HG02763 (cell line): ENCODE results near the gene ACAP3.
"Not testable (repeated sequence)": the region's sequence is repeated elsewhere in the genome, so short reads cannot be mapped to it uniquely, and the experiment has no call there.

Experiments used
- ATAC-seq: cut with Tn5 transposase; IDR thresholded peaks from one replicate; pipeline ENCODE4 v1.9.1; 2021; ENCODE audit warnings: mild to moderate bottlenecking, moderate library complexity; ENCODE audit not compliant: unreplicated experiment

The ACAP3 gene

DNA sequence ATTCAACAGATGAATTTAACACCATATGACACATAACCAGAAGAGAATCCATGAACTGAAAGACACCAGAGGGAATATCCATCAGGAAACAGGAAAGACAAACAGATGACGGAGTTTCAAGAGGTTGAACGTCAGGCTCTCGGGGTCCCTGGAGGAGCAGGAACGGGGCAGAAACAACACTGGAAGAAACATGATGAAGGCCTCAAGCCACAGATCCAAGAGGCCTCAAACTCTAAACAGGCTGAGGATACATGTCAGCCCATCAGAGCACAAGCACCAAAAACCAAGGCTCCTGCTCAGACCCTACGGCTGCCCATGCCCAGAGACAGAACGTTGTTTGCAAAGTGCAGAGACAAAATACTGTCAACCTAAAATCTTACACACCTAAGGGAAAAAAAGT lies 9.7 kb upstream of the ACAP3 start:
- no peak for ATAC-seq

- ATAC-seq = not testable (repeated sequence)
Measured at GRCh38 chr1:1316199-1316598, 8.5 kb upstream of the ACAP3 start.

GRCh38 chr1:1315435-1315954 lies 7.8 kb upstream of the ACAP3 start:
- no peak for ATAC-seq

GRCh38 chr1:1314678-1315335 lies 7.1 kb upstream of the ACAP3 start:
- ATAC-seq = no peak

GRCh38 chr1:1314237-1314586 lies 6.5 kb upstream of the ACAP3 start:
- ATAC-seq = no peak

DNA sequence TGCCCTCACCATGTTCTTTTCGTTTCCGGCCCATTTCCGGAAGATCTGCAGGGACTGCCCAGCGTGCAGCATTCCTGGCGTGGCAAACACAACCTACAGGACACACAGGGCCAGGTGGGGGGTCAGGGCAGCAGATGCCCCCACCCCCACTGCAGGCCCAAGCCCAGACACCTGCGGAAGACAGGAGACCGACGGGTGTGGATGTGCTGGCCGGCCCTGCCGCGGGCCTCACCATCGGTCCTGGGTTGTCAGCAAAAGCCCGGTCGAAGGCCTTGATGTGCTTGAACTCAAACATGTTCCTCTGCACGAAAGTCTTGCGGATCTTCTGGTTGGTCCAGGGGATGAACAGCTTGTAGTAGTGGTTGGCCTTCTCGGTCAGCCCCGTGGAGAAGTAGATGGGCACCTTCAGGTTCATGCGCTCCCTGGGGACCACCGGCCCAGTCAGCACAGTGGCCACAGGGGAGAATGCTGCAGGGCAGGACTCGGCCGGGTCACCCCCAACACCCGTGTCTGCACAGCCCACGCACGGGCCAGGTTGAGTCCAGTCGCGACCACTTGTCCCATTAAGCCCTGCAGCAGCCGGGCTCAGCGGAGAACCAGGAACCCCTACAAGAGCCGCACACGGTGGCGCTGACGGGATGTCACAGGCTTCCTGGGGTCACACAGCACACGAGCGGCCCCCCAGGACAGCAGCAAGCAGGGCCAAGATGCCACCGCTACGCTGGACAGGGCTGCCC lies 5.9 kb upstream of the ACAP3 start:
- no peak for ATAC-seq

- ATAC-seq = no peak
Measured at GRCh38 chr1:1312450-1313314, 5.0 kb upstream of the ACAP3 start.

DNA sequence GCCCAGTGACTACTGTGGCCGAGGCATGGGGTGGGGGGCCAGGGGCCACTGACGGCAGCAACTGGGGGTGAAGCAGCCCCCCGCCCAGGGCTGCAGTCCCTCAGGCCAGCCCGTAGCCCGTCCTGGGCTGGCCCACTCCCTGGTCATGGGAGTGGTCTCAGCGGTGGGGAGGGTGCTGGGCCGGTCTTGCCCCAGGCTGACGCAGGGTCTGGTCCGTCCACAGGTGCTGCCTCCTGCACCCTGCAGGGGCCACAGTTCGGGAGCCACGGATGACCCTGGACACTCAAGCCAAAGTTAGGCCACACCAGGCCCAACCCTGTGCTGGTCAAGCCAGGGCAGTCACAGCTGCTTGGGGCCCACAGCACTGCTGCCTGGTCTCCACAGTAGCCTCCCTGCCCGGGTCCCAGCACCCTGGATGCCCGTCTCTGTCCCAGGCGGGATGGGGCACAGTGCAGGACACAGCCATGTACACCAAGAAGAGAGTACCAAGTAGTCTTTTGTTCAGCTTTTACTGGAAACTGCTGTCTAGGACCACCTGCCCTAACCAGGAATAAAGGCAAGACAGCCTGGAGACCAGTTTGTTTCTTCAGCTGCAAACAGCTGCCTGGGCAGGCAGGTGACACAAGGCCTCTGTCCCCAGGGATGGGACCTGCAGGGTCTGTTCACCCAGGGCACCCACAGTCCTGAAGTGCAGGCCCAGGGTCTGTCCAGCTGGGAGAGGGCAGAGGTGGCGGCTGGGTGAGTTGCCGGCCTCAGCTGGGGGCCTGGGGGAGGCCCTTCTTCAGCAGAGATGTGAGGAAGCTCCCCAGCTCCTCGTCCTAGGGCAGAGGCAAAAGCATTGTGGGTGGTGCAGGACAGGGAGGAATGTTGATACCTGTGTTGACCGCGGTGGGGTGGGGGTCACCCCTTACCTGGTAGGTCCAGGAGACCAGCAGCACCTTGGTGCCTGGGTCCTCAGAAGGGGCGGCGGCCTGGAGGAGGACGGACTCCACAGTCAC lies 3.7 kb upstream of the ACAP3 start:
- ATAC-seq = no peak

GRCh38 chr1:1310476-1311053 lies 2.8 kb upstream of the ACAP3 start:
- ATAC-seq = no peak

- no peak for ATAC-seq
Measured at GRCh38 chr1:1310109-1310385, 2.3 kb upstream of the ACAP3 start.

GRCh38 chr1:1309251-1310108 lies 1.8 kb upstream of the ACAP3 start:
- ATAC-seq = no peak

DNA sequence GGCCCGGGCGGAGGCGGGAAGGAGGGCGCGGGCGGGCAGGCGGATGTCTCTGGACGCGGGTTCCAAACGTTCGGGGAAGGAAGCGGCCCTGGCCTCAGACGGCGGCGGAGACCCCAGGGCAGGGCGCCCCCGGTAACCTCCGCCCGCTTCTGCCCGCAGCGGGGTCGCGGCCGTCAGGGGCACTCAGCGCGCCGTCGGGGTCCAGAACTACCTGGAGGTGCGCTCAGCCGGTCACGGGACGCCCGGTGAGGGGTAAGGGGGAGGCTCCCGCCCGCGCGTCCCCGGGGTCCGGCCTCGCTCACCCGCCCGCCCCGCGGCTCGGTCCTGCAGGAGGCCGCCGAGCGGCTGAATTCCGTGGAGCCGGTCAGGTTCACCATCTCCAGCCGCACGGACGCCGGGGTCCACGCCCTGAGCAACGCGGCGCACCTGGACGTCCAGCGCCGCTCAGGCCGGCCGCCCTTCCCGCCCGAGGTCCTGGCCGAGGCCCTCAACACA lies 1.1 kb upstream of the ACAP3 start:
- peak; percentile 10 for ATAC-seq

DNA sequence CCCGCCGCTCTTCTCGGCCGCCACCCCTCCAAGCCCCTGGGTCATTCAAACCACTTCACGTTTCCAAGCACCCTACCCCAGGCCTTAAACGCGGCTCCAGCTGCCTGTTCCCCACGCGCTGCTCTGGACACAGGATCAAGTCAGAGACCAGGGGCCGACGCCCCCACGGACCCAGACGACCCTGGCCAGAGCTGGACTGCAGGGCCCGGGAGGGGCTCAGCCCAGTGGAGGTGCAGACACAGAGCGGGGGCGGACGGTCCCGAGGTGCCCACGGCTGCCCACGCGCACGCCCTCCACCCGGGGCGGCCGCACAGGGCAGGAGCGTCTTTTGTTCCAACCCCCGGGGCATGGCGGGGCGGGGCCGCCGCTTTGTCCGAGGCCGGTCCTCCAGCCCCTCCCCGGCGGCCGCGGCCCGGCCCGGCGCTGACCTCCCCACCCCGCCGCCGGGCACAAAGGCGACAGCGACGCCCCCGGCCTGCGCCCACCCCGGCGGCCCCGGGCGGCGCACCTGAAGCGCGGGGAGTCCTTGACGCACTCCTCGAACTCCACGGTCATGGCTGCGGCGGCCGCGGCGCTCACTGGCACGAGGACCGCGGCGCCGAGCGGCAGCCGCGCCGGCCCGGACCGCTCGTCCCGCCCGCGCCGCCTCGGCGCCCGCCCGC lies 338 bp downstream of the ACAP3 start:
- ATAC-seq = peak; percentile 2

DNA sequence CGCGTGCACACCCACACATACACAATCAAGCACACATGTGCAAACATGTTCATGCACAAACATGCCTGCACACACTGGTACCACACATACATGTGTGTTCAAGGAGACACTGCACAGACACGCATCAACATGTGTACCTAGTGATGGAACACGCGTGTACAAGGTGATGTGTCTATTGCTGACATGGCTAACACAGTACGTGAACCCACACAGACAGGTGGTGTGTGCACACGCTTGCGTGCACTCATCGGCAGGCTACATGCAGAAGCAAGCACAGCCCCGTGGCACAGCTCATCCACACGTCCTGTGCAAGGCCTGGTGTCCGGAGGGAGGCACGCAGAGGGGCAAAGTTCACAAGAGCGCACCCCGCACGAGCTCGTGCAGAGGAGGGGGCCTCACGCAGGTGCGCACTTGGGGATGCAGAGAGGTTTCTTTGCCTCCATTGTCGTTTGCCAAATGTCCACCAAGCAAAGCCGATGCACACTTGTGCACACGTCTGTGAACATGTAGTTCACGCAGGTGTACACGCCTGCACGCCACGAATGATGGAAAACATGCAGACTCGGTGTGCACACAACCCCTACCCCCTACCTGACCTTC lies 969 bp downstream of the ACAP3 start:
- no peak for ATAC-seq

GRCh38 chr1:1306070-1306660 lies 1.6 kb downstream of the ACAP3 start:
- no peak for ATAC-seq

- ATAC-seq = no peak
Measured at GRCh38 chr1:1305300-1306069, 2.2 kb downstream of the ACAP3 start.
